ENCODE data around the gene RNF169. TPM values are rescaled to one million over a fixed set of nuclear protein-coding genes. Genes with fewer than 3 reads are reported as not detected.

The RNF169 gene
- total RNA-seq, 1 donor from 2014 or later, result 24.0 TPM

GRCh38 chr11:74707182-74707581, 41.5 kb upstream of the RNF169 start:
- Mint-ChIP-seq H3K4me1 (ENCODE audit: low read depth) (peaks cover 12% of the 10 kb centered on the region), H3K9me3 (ENCODE audit: low read depth) (no peaks in the 10 kb centered on the region), H3K4me3 (ENCODE audit: low read depth) (no peak overlapping the region), H3K27me3 (peaks cover 11% of the 10 kb centered on the region), H3K36me3 (ENCODE audit: insufficient read depth) (no peaks in the 10 kb centered on the region), H3K27ac (no peak overlapping the region)
- TF ChIP-seq CTCF (IDR thresholded peaks at IDR 0.05; ENCODE audit: unreplicated experiment), result no peak
- no peak for DNase-seq (ENCODE audit: low spot score, unreplicated experiment)

GRCh38 chr11:74707602-74708510, 40.8 kb upstream of the RNF169 start:
- Mint-ChIP-seq H3K36me3 (ENCODE audit: insufficient read depth) (no peaks in the 10 kb centered on the region), H3K27me3 (peaks cover 14% of the 10 kb centered on the region)
- DNase-seq (ENCODE audit: low spot score, unreplicated experiment), result no peak

GRCh38 chr11:74709175-74709574, 39.5 kb upstream of the RNF169 start:
- H3K9me3 Mint-ChIP-seq (ENCODE audit: low read depth), result no peaks in the 10 kb centered on the region
- H3K4me1 Mint-ChIP-seq (ENCODE audit: low read depth), result peaks cover 12% of the 10 kb centered on the region
- DNase-seq (ENCODE audit: low spot score, unreplicated experiment), result no peak
- TF ChIP-seq CTCF (IDR thresholded peaks at IDR 0.05; ENCODE audit: unreplicated experiment), result no peak
- no peak overlapping the region for H3K4me3 Mint-ChIP-seq (ENCODE audit: low read depth)
- H3K36me3 Mint-ChIP-seq (ENCODE audit: insufficient read depth), result no peaks in the 10 kb centered on the region
- H3K27me3 Mint-ChIP-seq, result peaks cover 15% of the 10 kb centered on the region
- no peak overlapping the region for H3K27ac Mint-ChIP-seq

More at GRCh38 chr11:74707602-74708510, 40.8 kb upstream of the RNF169 start:
- H3K27ac Mint-ChIP-seq, result no peak overlapping the region
- H3K9me3 Mint-ChIP-seq (ENCODE audit: low read depth), result no peaks in the 10 kb centered on the region
- peaks cover 12% of the 10 kb centered on the region for H3K4me1 Mint-ChIP-seq (ENCODE audit: low read depth)
- H3K4me3 Mint-ChIP-seq (ENCODE audit: low read depth), result no peak overlapping the region
- no peak for TF ChIP-seq CTCF (IDR thresholded peaks at IDR 0.05; ENCODE audit: unreplicated experiment)

GRCh38 chr11:74710281-74710938, 38.2 kb upstream of the RNF169 start:
- Mint-ChIP-seq H3K9me3 (ENCODE audit: low read depth) (no peaks in the 10 kb centered on the region), H3K4me3 (ENCODE audit: low read depth) (no peak overlapping the region), H3K27me3 (peaks cover 20% of the 10 kb centered on the region), H3K4me1 (ENCODE audit: low read depth) (peaks cover 12% of the 10 kb centered on the region), H3K36me3 (ENCODE audit: insufficient read depth) (no peaks in the 10 kb centered on the region), H3K27ac (peak overlapping the region; percentile 78)
- TF ChIP-seq CTCF (IDR thresholded peaks at IDR 0.05; ENCODE audit: unreplicated experiment), result no peak
- DNase-seq (ENCODE audit: low spot score, unreplicated experiment), result no peak

GRCh38 chr11:74713686-74714085, 35.0 kb upstream of the RNF169 start:
- Mint-ChIP-seq H3K4me3 (ENCODE audit: low read depth) (no peak overlapping the region), H3K9me3 (ENCODE audit: low read depth) (no peaks in the 10 kb centered on the region), H3K4me1 (ENCODE audit: low read depth) (peaks cover 12% of the 10 kb centered on the region), H3K36me3 (ENCODE audit: insufficient read depth) (no peaks in the 10 kb centered on the region), H3K27me3 (peaks cover 23% of the 10 kb centered on the region), H3K27ac (no peak overlapping the region)
- TF ChIP-seq CTCF (IDR thresholded peaks at IDR 0.05; ENCODE audit: unreplicated experiment), result no peak
- DNase-seq (ENCODE audit: low spot score, unreplicated experiment), result no peak
